SIG-M5 (cell line): Measurements from ENCODE around the gene BET1L.
"Not testable (repeated sequence)": the region's sequence is repeated elsewhere in the genome, so short reads cannot be mapped to it uniquely, and the experiment has no call there.

Experiments used
- DNase-seq: peaks from one replicate; lab custom pipeline; 2025; lab: John Stamatoyannopoulos, UW

Gene BET1L

GRCh38 chr11:193481-193880, 13.7 kb downstream of the BET1L start:
- DNase-seq: not testable (repeated sequence)

GRCh38 chr11:192674-193128, 14.5 kb downstream of the BET1L start, which contains the start of gene SCGB1C1:
SCGB1C1 (plus strand) TSS chr11:193078; CDS start chr11:193100, 22 bp downstream.
- DNase-seq: not testable (repeated sequence)

GRCh38 chr11:191490-192478, 15.4 kb downstream of the BET1L start:
- not testable (repeated sequence) for DNase-seq

GRCh38 chr11:190546-190945, 16.7 kb downstream of the BET1L start:
- not testable (repeated sequence) for DNase-seq

- DNase-seq: not testable (repeated sequence)
Observed at GRCh38 chr11:189843-190311, 17.3 kb downstream of the BET1L start.

GRCh38 chr11:189200-189783, 17.9 kb downstream of the BET1L start:
- DNase-seq: not testable (repeated sequence)

- not testable (repeated sequence) for DNase-seq
Observed at GRCh38 chr11:180242-180641, 27.0 kb downstream of the BET1L start.
